Activated CD4-positive, alpha-beta T cell treated with anti-CD3 and anti-CD28 coated beads for 36 hours (primary cell): ENCODE results near the gene ADAMTS20. TPM values are rescaled to one million over a fixed set of nuclear protein-coding genes. Genes with fewer than 3 reads are reported as not detected.
A peak's percentile ranks its signal among the peaks of the same experiment; 100 is the strongest.

ENCODE experiments used
- ATAC-seq: fragments of 200-7000 bp; cut with Tn5 transposase; one replicate; pipeline ENCODE4 v1.10.0; 2021; ENCODE audit warnings: mild to moderate bottlenecking, moderate library complexity
- CTCF ChIA-PET: fragments of 350-600 bp; sonication (Branson Sonifier 250); formaldehyde crosslinking; loops from one replicate; lab custom pipeline; 2021; ENCODE audit warnings: antibody characterized with exemption; lab: Charles Lee
- POLR2A ChIA-PET: fragments of 350-600 bp; sonication (Branson Sonifier 250); formaldehyde crosslinking; loops from one replicate; lab custom pipeline; 2021; ENCODE audit warnings: antibody characterized with exemption, inconsistent platforms; lab: Charles Lee
- DNase-seq: peaks from one replicate; pipeline ENCODE4 v3.0.0-alpha.2; 2020
- H3K27ac Mint-ChIP-seq: one replicate; pipeline ENCODE4 v1.8.0; 2021; ENCODE audit warnings: mixed read lengths
- H3K27me3 Mint-ChIP-seq: one replicate; pipeline ENCODE4 v1.8.0; 2021; ENCODE audit warnings: mixed read lengths
- H3K36me3 Mint-ChIP-seq: one replicate; pipeline ENCODE4 v1.8.0; 2021; ENCODE audit warnings: low read depth, mixed read lengths
- H3K4me1 Mint-ChIP-seq: one replicate; pipeline ENCODE4 v1.8.0; 2021; ENCODE audit warnings: mixed read lengths
- H3K4me3 Mint-ChIP-seq: one replicate; pipeline ENCODE4 v1.8.0; 2021; ENCODE audit warnings: mild to moderate bottlenecking, moderate library complexity, mixed read lengths
- H3K9me3 Mint-ChIP-seq: one replicate; pipeline ENCODE4 v1.8.0; 2021; ENCODE audit warnings: low read depth, mixed read lengths
- intact Hi-C, 2 experiments: fragments of 100-400 bp; cut with DNase I in 1 of 2; cut with micrococcal nuclease in 1 of 2; formaldehyde crosslinking; loops; one replicate each; pipeline versions ENCODE4 v1.14.2 to v1.15.1; 2022 to 2024; cut with DNase I, micrococcal nuclease
- total RNA-seq, 2 experiments: library from RNA; stranded (reverse); gene quantifications; one replicate each; pipeline ENCODE4 v1.2.3, GENCODE V29; 2021

The ADAMTS20 gene
- total RNA-seq, 2 experiments from 2014 or later = not detected

- ATAC-seq = no peak
- Mint-ChIP-seq H3K4me3 (no peak overlapping the region), H3K4me1 (no peaks in the 10 kb centered on the region), H3K36me3 (no peaks in the 10 kb centered on the region), H3K27me3 (no peaks in the 10 kb centered on the region), H3K9me3 (no peaks in the 10 kb centered on the region), H3K27ac (no peak overlapping the region)
- intact Hi-C loops = no loop called here
- ChIA-PET POLR2A (no interaction called here), CTCF (no interaction called here)
- DNase-seq = no peak
Observed at GRCh38 chr12:43407816-43408645, 144.0 kb downstream of the ADAMTS20 start.

GRCh38 chr12:43406801-43407200, 145.2 kb downstream of the ADAMTS20 start:
- ChIA-PET CTCF (interaction anchor here (0.6 kb wide), 1 partner anchor 355 kb away, joined by 3 read pairs; no protein-coding TSS in a partner anchor), POLR2A (no interaction called here)
- no peaks in the 10 kb centered on the region for H3K4me1 Mint-ChIP-seq
- no peak overlapping the region for H3K4me3 Mint-ChIP-seq
- H3K27ac Mint-ChIP-seq = no peak overlapping the region
- DNase-seq (no peak), ATAC-seq (no peak)
- no peaks in the 10 kb centered on the region for H3K27me3 Mint-ChIP-seq
- no peaks in the 10 kb centered on the region for H3K9me3 Mint-ChIP-seq
- intact Hi-C loops = no loop called here
- H3K36me3 Mint-ChIP-seq = no peaks in the 10 kb centered on the region

DNA sequence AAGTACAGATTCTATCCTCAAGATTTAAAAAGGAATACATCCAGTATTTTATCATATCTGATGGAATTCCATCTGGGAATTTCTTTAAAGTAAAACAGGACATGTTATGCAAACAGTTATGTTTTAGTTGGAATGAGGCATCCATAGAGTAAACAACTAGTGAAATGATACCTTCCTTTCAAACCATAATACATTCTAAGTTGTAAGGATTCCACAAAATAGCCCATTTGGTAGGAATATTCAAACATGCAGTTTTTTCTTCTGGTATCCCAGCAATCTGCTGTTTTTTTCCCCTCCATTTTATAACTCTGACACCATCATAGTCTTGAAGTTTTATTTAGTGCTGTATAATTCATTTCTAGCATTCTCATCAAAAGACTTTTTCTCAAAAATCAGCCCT, 149.6 kb downstream of the ADAMTS20 start:
- Mint-ChIP-seq H3K9me3 (no peaks in the 10 kb centered on the region), H3K27me3 (no peaks in the 10 kb centered on the region), H3K27ac (no peak overlapping the region), H3K4me1 (no peaks in the 10 kb centered on the region), H3K36me3 (no peaks in the 10 kb centered on the region), H3K4me3 (no peak overlapping the region)
- ChIA-PET CTCF (no interaction called here), POLR2A (no interaction called here)
- ATAC-seq = no peak
- DNase-seq = no peak
- intact Hi-C loops = no loop called here

DNA sequence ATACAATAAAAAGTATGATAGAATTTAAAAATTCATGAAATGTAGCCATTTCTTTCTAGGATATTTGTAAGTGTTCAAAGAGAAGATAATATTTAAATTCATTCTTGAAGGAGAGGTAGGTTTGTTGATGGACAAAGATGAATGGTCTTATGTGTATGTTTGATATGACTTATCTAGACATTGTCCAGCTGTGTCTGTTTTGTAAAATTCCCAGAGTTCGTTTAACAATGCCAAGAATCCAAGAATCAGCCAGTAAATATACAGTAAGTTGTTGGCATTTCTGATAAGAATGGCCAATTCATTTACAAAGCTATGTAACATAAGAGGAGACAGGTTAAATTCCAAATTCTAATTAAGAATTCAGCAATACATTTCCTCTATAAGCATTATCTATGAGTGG, 150.9 kb downstream of the ADAMTS20 start:
- Mint-ChIP-seq H3K27me3 (no peaks in the 10 kb centered on the region), H3K36me3 (no peaks in the 10 kb centered on the region), H3K27ac (no peak overlapping the region), H3K4me1 (no peaks in the 10 kb centered on the region), H3K4me3 (no peak overlapping the region), H3K9me3 (no peaks in the 10 kb centered on the region)
- CTCF ChIA-PET = no interaction called here
- POLR2A ChIA-PET = no interaction called here
- DNase-seq (no peak), ATAC-seq (no peak)
- intact Hi-C loops = no loop called here

DNA sequence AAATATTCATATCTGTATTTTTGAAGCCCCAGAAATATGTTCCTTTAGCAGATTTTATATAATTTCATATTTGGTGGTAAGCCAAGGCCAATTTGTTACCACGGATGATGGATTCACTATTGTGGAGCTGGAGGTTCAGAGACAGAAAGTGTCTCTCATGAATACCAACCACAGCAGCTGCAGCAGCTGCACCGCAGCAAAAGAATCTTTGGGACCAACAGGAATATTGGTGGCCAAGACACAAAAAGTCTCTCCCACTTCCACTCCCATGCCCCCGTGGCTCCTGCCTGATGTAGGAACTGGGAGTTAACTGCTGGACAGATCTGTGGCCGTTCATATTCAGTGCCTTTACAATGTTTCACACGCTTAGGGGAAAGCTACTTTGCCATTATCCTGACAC, 155.3 kb downstream of the ADAMTS20 start:
- ChIA-PET POLR2A (no interaction called here), CTCF (interaction anchor here (0.6 kb wide), 1 partner anchor 84 kb away, joined by 3 read pairs; no protein-coding TSS in a partner anchor)
- Mint-ChIP-seq H3K4me1 (no peaks in the 10 kb centered on the region), H3K36me3 (no peaks in the 10 kb centered on the region), H3K27me3 (no peaks in the 10 kb centered on the region), H3K9me3 (no peaks in the 10 kb centered on the region), H3K4me3 (no peak overlapping the region), H3K27ac (no peak overlapping the region)
- intact Hi-C loops = no loop called here
- DNase-seq = no peak
- no peak for ATAC-seq

GRCh38 chr12:43392116-43392515, 159.9 kb downstream of the ADAMTS20 start:
- no peaks in the 10 kb centered on the region for H3K9me3 Mint-ChIP-seq
- no peaks in the 10 kb centered on the region for H3K36me3 Mint-ChIP-seq
- POLR2A ChIA-PET = no interaction called here

DNA sequence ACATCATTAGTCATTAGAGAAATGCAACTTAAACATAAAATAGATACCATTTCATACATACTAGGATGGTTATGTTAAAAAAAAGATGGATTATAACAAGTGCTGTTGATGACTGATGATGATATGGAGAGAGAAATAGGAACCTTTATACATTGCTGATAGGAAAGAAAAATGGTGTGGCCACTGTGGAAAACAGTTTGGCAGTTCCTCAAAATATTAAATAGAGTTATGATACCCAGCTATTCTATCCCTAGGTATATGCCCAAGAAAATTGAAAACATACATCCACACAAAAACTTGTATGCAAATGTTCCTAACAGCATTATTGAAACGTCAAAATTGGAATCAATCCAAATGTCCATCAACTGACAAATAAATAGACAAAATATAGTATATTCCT, 170.1 kb downstream of the ADAMTS20 start:
- H3K4me3 Mint-ChIP-seq = no peak overlapping the region
- no peaks in the 10 kb centered on the region for H3K36me3 Mint-ChIP-seq
- ATAC-seq (no peak), DNase-seq (no peak)
- H3K27ac Mint-ChIP-seq = no peak overlapping the region
- intact Hi-C loops = no loop called here
- ChIA-PET CTCF (no interaction called here), POLR2A (no interaction called here)
- H3K27me3 Mint-ChIP-seq = no peaks in the 10 kb centered on the region
- peaks cover 12% of the 10 kb centered on the region for H3K9me3 Mint-ChIP-seq
- H3K4me1 Mint-ChIP-seq = no peaks in the 10 kb centered on the region

More at GRCh38 chr12:43392116-43392515, 159.9 kb downstream of the ADAMTS20 start:
- Mint-ChIP-seq H3K27me3 (no peaks in the 10 kb centered on the region), H3K4me3 (no peak overlapping the region), H3K27ac (no peak overlapping the region), H3K4me1 (no peaks in the 10 kb centered on the region)
- DNase-seq (no peak), ATAC-seq (no peak)
- intact Hi-C loops = no loop called here
- CTCF ChIA-PET = no interaction called here

DNA sequence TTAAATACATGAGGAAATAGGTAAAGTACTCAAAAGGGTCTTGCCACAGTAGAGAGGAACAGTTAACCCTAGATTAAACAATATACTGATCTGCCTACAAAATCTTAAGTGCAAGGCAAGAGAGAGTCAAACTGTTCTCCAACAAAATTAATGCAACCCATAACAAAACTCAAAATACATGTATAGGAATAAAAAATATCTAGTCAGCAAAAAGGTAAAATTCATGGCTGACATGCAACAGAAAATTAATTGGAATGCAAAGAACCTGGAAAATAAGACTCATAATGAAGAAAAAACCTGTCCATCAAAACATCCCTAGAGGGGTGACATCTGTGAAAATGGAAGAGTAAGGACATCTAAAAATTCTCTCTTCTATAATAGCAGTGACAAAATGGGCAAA, 173.6 kb downstream of the ADAMTS20 start:
- intact Hi-C loops = no loop called here
- H3K4me3 Mint-ChIP-seq = no peak overlapping the region
- peaks cover 9% of the 10 kb centered on the region for H3K9me3 Mint-ChIP-seq
- no peaks in the 10 kb centered on the region for H3K4me1 Mint-ChIP-seq
- no peaks in the 10 kb centered on the region for H3K27me3 Mint-ChIP-seq
- DNase-seq (no peak), ATAC-seq (no peak)
- no peak overlapping the region for H3K27ac Mint-ChIP-seq
- ChIA-PET POLR2A (no interaction called here), CTCF (interaction anchor here (0.7 kb wide), 1 partner anchor 654 kb away, joined by 3 read pairs; no protein-coding TSS in a partner anchor)
- no peaks in the 10 kb centered on the region for H3K36me3 Mint-ChIP-seq

- no peak overlapping the region for H3K4me3 Mint-ChIP-seq
- ATAC-seq (no peak), DNase-seq (no peak)
- ChIA-PET POLR2A (no interaction called here), CTCF (no interaction called here)
- no peaks in the 10 kb centered on the region for H3K9me3 Mint-ChIP-seq
- intact Hi-C loops = no loop called here
- no peaks in the 10 kb centered on the region for H3K27me3 Mint-ChIP-seq
- no peaks in the 10 kb centered on the region for H3K4me1 Mint-ChIP-seq
- no peaks in the 10 kb centered on the region for H3K36me3 Mint-ChIP-seq
- no peak overlapping the region for H3K27ac Mint-ChIP-seq
Observed at GRCh38 chr12:43370263-43370662, 181.7 kb downstream of the ADAMTS20 start.

DNA sequence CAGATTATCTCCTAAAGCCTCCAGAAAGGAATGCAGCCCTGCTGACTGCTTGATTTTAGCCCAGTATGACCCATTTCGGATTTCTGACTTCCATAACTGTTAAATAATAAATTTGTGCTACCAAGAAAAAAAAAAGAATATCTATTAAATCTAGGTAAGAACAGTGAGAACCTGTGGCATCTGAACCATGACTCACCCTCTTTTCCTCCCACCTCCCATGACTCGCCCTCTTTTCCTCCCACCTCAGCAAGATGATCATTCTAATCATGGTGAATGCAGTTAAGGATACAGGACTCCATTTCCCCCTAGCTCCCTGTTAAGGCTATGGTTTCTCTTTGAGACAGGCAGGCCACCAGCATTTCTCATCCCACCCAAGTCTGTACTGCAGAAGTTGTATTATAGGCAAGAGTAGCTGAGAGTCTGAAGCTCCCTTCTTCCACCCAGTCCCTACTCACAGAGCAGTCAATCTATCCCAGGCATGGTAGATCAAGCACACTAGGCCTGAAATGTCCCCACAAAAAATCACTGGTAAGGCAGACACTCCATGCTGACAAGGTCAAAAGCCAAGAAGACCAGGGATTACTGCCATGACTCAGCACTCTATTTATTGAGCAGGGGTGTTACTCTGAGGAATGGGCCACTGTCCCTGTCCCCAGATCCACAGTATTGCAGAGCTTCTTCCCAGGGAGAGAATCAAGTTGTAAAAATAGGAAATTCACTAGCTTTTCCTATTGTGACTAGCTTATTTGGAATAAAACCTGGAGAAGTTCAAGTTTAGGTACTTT, 188.9 kb downstream of the ADAMTS20 start:
- no peak for ATAC-seq
- intact Hi-C loops = no loop called here
- H3K4me3 Mint-ChIP-seq = no peak overlapping the region
- POLR2A ChIA-PET = no interaction called here
- no peaks in the 10 kb centered on the region for H3K4me1 Mint-ChIP-seq
- H3K36me3 Mint-ChIP-seq = no peaks in the 10 kb centered on the region
- CTCF ChIA-PET = no interaction called here
- peak; percentile 13 for DNase-seq
- H3K27me3 Mint-ChIP-seq = no peaks in the 10 kb centered on the region
- no peak overlapping the region for H3K27ac Mint-ChIP-seq
- H3K9me3 Mint-ChIP-seq = no peaks in the 10 kb centered on the region

- H3K36me3 Mint-ChIP-seq = no peaks in the 10 kb centered on the region
- H3K27me3 Mint-ChIP-seq = no peaks in the 10 kb centered on the region
- ChIA-PET POLR2A (no interaction called here), CTCF (interaction anchor here (0.6 kb wide), 1 partner anchor 1283 kb away, joined by 3 read pairs; no protein-coding TSS in a partner anchor)
- H3K4me3 Mint-ChIP-seq = no peak overlapping the region
- no peaks in the 10 kb centered on the region for H3K9me3 Mint-ChIP-seq
- no peak for ATAC-seq
- H3K27ac Mint-ChIP-seq = no peak overlapping the region
- no peak for DNase-seq
- no peaks in the 10 kb centered on the region for H3K4me1 Mint-ChIP-seq
- intact Hi-C loops = no loop called here
Observed at GRCh38 chr12:43361031-43361710, 190.8 kb downstream of the ADAMTS20 start.
